IMR-90 (cell line): ENCODE measurements around the gene LIN9.

Experiments
- CHD1 ChIP-seq: IDR thresholded peaks from 2 replicates; pipeline ENCODE4 v1.6.1; 2012; ENCODE audit warnings: low read depth, low read length, improper control_type of control experiment
- MAZ ChIP-seq: IDR thresholded peaks from 2 replicates; pipeline ENCODE4 v1.6.1; 2012; ENCODE audit warnings: low read depth, mild to moderate bottlenecking, low read length, improper control_type of control experiment, moderate library complexity, borderline replicate concordance
- POLR2A ChIP-seq: IDR thresholded peaks from 2 replicates; pipeline ENCODE4 v1.6.1; 2012; ENCODE audit warnings: mild to moderate bottlenecking, low read depth, low read length
- SMC3 ChIP-seq: fragments of 150-350 bp; IDR thresholded peaks from 2 replicates; pipeline ENCODE4 v1.6.1; 2016; ENCODE audit warnings: low read depth, mild to moderate bottlenecking, antibody characterized with exemption, low read length, moderate library complexity
- TF ChIP-seq, protein P1 (sequence below): conservative IDR thresholded peaks from 2 replicates; pipeline ENCODE4 v1.5.1; 2012; ENCODE audit warnings: mild to moderate bottlenecking, low read depth, low read length, improper control_type of control experiment
- TF ChIP-seq, protein P2 (sequence below): fragments of 150-350 bp; IDR thresholded peaks from 2 replicates; pipeline ENCODE4 v1.6.1; 2017; ENCODE audit warnings: mild to moderate bottlenecking, antibody characterized with exemption, low read length, low read depth

DNA sequence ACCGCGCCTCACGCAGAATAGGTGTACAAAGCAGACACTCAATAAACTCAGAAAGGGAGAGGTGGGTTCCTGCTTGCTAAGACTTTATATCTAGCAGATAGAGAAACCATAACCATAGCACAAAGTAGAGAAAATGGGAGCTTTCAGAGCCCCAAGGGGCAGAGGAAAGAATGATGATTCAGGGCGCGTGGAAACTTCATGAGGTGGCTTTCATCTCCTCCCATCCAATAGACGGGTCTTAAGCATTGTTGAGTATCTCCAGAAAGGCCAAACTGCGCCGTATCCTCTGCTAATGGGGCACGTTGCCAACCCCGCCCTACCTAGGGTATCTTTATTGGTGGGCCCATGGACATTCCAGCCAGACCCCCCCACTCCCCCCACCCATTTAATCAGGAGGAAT lies 86.3 kb downstream of the LIN9 start:
- TF ChIP-seq, protein P1, sequence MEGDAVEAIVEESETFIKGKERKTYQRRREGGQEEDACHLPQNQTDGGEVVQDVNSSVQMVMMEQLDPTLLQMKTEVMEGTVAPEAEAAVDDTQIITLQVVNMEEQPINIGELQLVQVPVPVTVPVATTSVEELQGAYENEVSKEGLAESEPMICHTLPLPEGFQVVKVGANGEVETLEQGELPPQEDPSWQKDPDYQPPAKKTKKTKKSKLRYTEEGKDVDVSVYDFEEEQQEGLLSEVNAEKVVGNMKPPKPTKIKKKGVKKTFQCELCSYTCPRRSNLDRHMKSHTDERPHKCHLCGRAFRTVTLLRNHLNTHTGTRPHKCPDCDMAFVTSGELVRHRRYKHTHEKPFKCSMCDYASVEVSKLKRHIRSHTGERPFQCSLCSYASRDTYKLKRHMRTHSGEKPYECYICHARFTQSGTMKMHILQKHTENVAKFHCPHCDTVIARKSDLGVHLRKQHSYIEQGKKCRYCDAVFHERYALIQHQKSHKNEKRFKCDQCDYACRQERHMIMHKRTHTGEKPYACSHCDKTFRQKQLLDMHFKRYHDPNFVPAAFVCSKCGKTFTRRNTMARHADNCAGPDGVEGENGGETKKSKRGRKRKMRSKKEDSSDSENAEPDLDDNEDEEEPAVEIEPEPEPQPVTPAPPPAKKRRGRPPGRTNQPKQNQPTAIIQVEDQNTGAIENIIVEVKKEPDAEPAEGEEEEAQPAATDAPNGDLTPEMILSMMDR: no peak
- TF ChIP-seq, protein P2, sequence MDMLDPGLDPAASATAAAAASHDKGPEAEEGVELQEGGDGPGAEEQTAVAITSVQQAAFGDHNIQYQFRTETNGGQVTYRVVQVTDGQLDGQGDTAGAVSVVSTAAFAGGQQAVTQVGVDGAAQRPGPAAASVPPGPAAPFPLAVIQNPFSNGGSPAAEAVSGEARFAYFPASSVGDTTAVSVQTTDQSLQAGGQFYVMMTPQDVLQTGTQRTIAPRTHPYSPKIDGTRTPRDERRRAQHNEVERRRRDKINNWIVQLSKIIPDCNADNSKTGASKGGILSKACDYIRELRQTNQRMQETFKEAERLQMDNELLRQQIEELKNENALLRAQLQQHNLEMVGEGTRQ: no peak
- TF ChIP-seq SMC3 (no peak), POLR2A (no peak), MAZ (no peak), CHD1 (no peak)
